Heart left ventricle (tissue), 16 donors: ENCODE measurements around the gene NT5C2. TPM values are rescaled to one million over a fixed set of nuclear protein-coding genes. Genes with fewer than 3 reads are reported as not detected.

ENCODE experiments used
- ATAC-seq, 4 donors: fragments of 200-7000 bp; cut with Tn5 transposase; one replicate each; pipeline ENCODE4 v1.9.1; 2020 to 2022; ENCODE audit warnings: moderate library complexity in 4 of 4, mild to moderate bottlenecking in 3 of 4, moderate number of reproducible peaks in 1 of 4
- DNase-seq, 5 donors: peaks; one replicate each; pipeline ENCODE4 v3.0.0-alpha.2; 2020
- H3K27ac ChIP-seq, 12 donors: fragments of 200-600 bp; sonication (generic) in 4 of 12; one replicate each; pipeline versions ENCODE4 v1.5.0 to v1.8.0; 2016 to 2022; ENCODE audit warnings: mild to moderate bottlenecking in 2 of 12
- H3K27me3 ChIP-seq, 9 donors: fragments of 200-600 bp; sonication (generic) in 2 of 9; one replicate each; pipeline versions ENCODE4 v1.5.1 to v1.8.0; 2016 to 2022; ENCODE audit warnings: mild to moderate bottlenecking in 3 of 9
- H3K36me3 ChIP-seq, 9 donors: fragments of 200-600 bp; sonication (generic) in 2 of 9; one replicate each; pipeline versions ENCODE4 v1.5.0 to v1.8.0; 2018 to 2022; ENCODE audit warnings: mild to moderate bottlenecking in 2 of 9
- H3K4me1 ChIP-seq, 12 donors: fragments of 200-600 bp; sonication (generic) in 4 of 12; one replicate each; pipeline versions ENCODE4 v1.5.0 to v1.8.0; 2016 to 2022; ENCODE audit warnings: mild to moderate bottlenecking in 3 of 12
- H3K4me3 ChIP-seq, 12 donors: fragments of 200-600 bp; sonication (generic) in 4 of 12; one replicate each; pipeline versions ENCODE4 v1.5.0 to v1.8.0; 2017 to 2022; ENCODE audit warnings: mild to moderate bottlenecking in 9 of 12, moderate library complexity in 4 of 12
- H3K9me3 ChIP-seq, 12 donors: fragments of 200-600 bp; sonication (generic) in 4 of 12; one replicate each; pipeline versions ENCODE4 v1.5.0 to v1.8.0; 2016 to 2022; ENCODE audit warnings: mild to moderate bottlenecking in 1 of 12
- CTCF ChIP-seq, 12 donors: fragments of 200-600 bp; sonication (generic) in 4 of 12; IDR thresholded peaks; one replicate each; pipeline versions ENCODE4 v1.5.0 to v1.8.0; 2018 to 2022; ENCODE audit warnings: antibody characterized with exemption in 12 of 12, mild to moderate bottlenecking in 5 of 12
- POLR2A ChIP-seq, 2 donors: fragments of 450-650 bp; IDR thresholded peaks; one replicate each; pipeline ENCODE4 v1.6.1; 2017; ENCODE audit warnings: antibody characterized with exemption in 2 of 2, mild to moderate bottlenecking in 2 of 2, moderate library complexity in 2 of 2
- WGBS, 4 donors: extraction: QIAGEN DNeasy Blood & Tissue Kit in 2 of 4; methylation state at CpG; one replicate each; pipeline versions ENCODE4 v1.1.5 to v1.1.7; 2013 to 2018; 5-methylcytosine and 5-hydroxymethylcytosine counted together
- intact Hi-C, 10 donors: fragments of 100-400 bp; cut with DNase I; formaldehyde crosslinking; loops; one replicate each; pipeline versions ENCODE4 v1.11.1 to v1.14.2; 2022
- polyA plus RNA-seq, 2 donors: library from polyadenylated mRNA; stranded (reverse); fragments of 200-250 nt; gene quantifications; one replicate each; pipeline ENCODE4 v1.2.3, GENCODE V29; 2013
- total RNA-seq, 9 donors: library from RNA; depleted of rRNA in 2 of 9; stranded (reverse); fragments of >200 nt in 2 of 9; fragmentation: NEBNext Ultra II Directional in 3 of 9; extraction: Animal tissue kit (Norgen Biotek cat#: 25700) in 3 of 9; gene quantifications; one replicate each; pipeline versions ENCODE4 v1.1.0 to v1.2.4, GENCODE V29; 2016 to 2023
- donor health status: ischemic (EF 13 %, LVEDD 7.1; RV severe dilation, severe dysfunction).
- donor health status: healthy with polysubstance abuse.
- donor health status: DM: no; HTN: yes; CAD: no.
- donor health status: DM: no; HTN: no; CAD: no.
- donor health status: ischemic (EF 25% LVEDD 6.9; RV normal size, moderate dysfunction).
- donor health status: ischemic (EF 25% LVEDD 5.7; RV mildly dilated, moderate dysfunction).
- donor health status: healthy.
- donor health status: DM: yes; HTN: yes; CAD: no.
- donor health status: ischemic (EF 35%, LVEDD 5.7; RV mildly dilated, moderate dysfunction).
- donor health status: nonischemic (EF 11% LVEDD 7.7; RV severe dilation, severe dysfunction).
- donor health status: DM: yes; HTN: yes; CAD: no.
- donor health status: PGD.
- donor health status: ischemic (EF 29% LVEDD 5.4; RV normal size, mild dysfunction).
- donor health status: nonischemic (EF 23%, LVEDD 6.1; RV moderate dilation, normal function).

The NT5C2 gene
- total and polyA plus RNA-seq, 11 donors, result 26.2 to 70.6 (median 43.6) TPM

- no peak for ATAC-seq
- DNase-seq, result no peak
- Histone ChIP-seq H3K27me3 (no peaks in the 10 kb centered on the region), H3K9me3 (no peaks in the 10 kb centered on the region), H3K4me1 (peaks cover 0 to 57% (median 15%) of the 10 kb centered on the region in 12 donors), H3K36me3 (no peaks in the 10 kb centered on the region), H3K27ac (peak overlapping the region in 1 of 12 donors; percentile 57), H3K4me3 (no peak overlapping the region)
- no peak for TF ChIP-seq CTCF (IDR thresholded peaks at IDR 0.05)
- no peak for TF ChIP-seq POLR2A (IDR thresholded peaks at IDR 0.05)
- 90 to 91% (median 91%) methylated on average over 8 of the region's 8 CpGs for WGBS, 4 donors
- intact Hi-C loops, result loop anchor here in 2 of 10 donors (5.0 to 10.0 kb wide), 2 partner anchors 44 to 54 kb away; no protein-coding TSS in a partner anchor
These were observed 5.6 kb upstream of the NT5C2 start for GRCh38 chr10:103198648-103199047.

- DNase-seq (no peak), ATAC-seq (no peak)
- Histone ChIP-seq H3K4me3 (peak overlapping the region in 1 of 12 donors; percentile 4), H3K27me3 (no peaks in the 10 kb centered on the region), H3K4me1 (peaks cover 0 to 61% (median 19%) of the 10 kb centered on the region in 12 donors), H3K27ac (peak overlapping the region in 10 of 12 donors; percentile 2 to 91 (median 63)), H3K9me3 (no peaks in the 10 kb centered on the region), H3K36me3 (no peaks in the 10 kb centered on the region)
- intact Hi-C loops, result loop anchor here in 2 of 10 donors (5.0 to 10.0 kb wide), 2 partner anchors 44 to 53 kb away; no protein-coding TSS in a partner anchor
- TF ChIP-seq POLR2A (IDR thresholded peaks at IDR 0.05), result no peak
- TF ChIP-seq CTCF (IDR thresholded peaks at IDR 0.05), result no peak
- 57 to 73% (median 63%) methylated on average over 2 of the region's 2 CpGs for WGBS, 4 donors
These were observed 4.8 kb upstream of the NT5C2 start for GRCh38 chr10:103197903-103198302.

GRCh38 chr10:103197174-103197573 lies 4.1 kb upstream of the NT5C2 start:
- Histone ChIP-seq H3K9me3 (no peaks in the 10 kb centered on the region), H3K27ac (peak overlapping the region in 10 of 12 donors; percentile 2 to 91 (median 63)), H3K4me1 (peaks cover 0 to 56% (median 19%) of the 10 kb centered on the region in 12 donors), H3K27me3 (no peaks in the 10 kb centered on the region), H3K36me3 (no peaks in the 10 kb centered on the region), H3K4me3 (peak overlapping the region in 1 of 12 donors; percentile 4)
- TF ChIP-seq CTCF (IDR thresholded peaks at IDR 0.05), result no peak
- no peak for TF ChIP-seq POLR2A (IDR thresholded peaks at IDR 0.05)
- ATAC-seq (peak; percentile 52 to 72 (median 62)), DNase-seq (peak; percentile 57 to 74 (median 68))
- WGBS, 4 donors, result 56 to 64% (median 57%) methylated on average over 3 of the region's 3 CpGs
- intact Hi-C loops, result loop anchor here in 2 of 10 donors (5.0 to 10.0 kb wide), 2 partner anchors 45 to 52 kb away; no protein-coding TSS in a partner anchor

- Histone ChIP-seq H3K9me3 (no peaks in the 10 kb centered on the region), H3K4me3 (no peak overlapping the region), H3K27ac (peak overlapping the region in 10 of 12 donors; percentile 2 to 91 (median 63)), H3K36me3 (no peaks in the 10 kb centered on the region), H3K4me1 (peaks cover 0 to 63% (median 25%) of the 10 kb centered on the region in 12 donors), H3K27me3 (no peaks in the 10 kb centered on the region)
- ATAC-seq (no peak), DNase-seq (no peak)
- intact Hi-C loops, result loop anchor here in 2 of 10 donors (5.0 to 10.0 kb wide), 2 partner anchors 46 to 52 kb away; no protein-coding TSS in a partner anchor
- 48 to 58% (median 55%) methylated on average over 2 of the region's 2 CpGs for WGBS, 4 donors
- TF ChIP-seq POLR2A (IDR thresholded peaks at IDR 0.05), result no peak
- TF ChIP-seq CTCF (IDR thresholded peaks at IDR 0.05), result no peak
These were observed 3.4 kb upstream of the NT5C2 start for GRCh38 chr10:103196516-103196915.
